Retina (tissue), 1 donor: ENCODE results near the gene HOXB5.

Source experiments
- DNase-seq: peaks from one replicate; pipeline ENCODE4 v3.0.0-alpha.2; 2016

The HOXB5 gene

DNA sequence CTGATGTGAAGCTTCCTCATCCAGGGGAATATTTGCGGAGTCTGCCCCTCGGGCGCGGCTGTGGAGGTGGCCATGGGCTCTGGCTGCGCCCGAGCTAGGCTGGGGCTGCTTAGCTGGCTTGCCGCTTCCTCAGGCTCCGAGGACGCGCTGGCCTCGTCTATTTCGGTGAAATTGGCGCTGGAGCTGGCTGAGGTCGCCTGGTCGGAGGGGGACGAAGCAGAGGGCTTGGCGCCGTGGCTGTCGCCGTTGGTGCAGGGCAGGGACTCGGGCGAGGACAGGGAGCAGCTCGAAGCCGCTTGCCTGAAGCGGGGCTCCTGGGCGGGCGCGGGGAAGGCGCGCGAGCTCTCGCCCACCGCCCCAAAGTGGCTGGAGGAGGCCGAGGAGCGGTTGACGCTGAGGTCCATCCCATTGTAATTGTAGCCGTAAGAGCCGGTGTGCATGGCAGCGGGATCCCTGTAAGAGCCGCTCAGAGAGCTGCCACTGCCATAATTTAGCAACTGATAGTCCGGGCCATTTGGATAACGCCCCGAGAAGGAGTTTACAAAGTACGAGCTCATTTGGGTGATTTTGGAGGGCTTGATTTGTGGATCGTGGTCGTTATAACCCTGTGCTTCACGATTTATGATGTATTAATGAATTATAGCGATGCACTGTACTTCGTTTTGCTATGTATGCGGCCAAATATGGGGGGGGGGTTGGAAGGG lies at the start of gene HOXB5:
Gene HOXB5, minus strand, starts transcription at position 654 of the 704 bp plus-strand sequence. Its CDS starts 97 bp downstream, at position 557.
- peak; percentile 70 for DNase-seq

GRCh38 chr17:48642843-48643696 lies 49.5 kb upstream of the HOXB5 start:
- peak; percentile 5 for DNase-seq

- DNase-seq = peak; percentile 15
Observed at GRCh38 chr17:48642059-48642842, 48.7 kb upstream of the HOXB5 start.

DNA sequence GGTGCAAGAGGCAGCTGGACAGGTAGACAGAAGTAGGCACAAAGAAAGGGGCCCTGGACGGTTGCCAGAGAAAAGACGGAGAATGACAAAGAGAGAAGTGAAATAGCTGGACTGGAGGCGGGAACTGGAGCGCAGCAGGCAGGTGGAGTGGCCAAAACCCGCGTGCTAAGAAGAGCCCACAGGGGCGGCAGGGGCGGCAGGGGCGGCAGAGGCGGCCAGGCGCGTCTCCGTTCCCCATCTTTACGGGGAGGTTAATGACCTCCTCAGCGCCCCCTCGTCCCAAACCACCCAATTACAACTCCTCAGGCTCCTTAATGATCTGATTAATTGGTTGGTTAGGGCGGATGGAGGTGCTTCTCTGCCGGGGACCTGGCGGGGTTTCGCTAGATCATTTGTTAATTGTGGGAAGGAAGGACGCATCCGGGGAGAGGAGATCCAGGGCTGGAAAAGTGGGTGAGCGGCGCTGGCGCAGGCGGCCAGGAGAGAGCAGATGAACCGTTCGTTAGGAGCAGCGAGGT lies 48.0 kb upstream of the HOXB5 start:
- DNase-seq = peak; percentile 10

GRCh38 chr17:48640858-48641180 lies 47.2 kb upstream of the HOXB5 start:
- no peak for DNase-seq

DNA sequence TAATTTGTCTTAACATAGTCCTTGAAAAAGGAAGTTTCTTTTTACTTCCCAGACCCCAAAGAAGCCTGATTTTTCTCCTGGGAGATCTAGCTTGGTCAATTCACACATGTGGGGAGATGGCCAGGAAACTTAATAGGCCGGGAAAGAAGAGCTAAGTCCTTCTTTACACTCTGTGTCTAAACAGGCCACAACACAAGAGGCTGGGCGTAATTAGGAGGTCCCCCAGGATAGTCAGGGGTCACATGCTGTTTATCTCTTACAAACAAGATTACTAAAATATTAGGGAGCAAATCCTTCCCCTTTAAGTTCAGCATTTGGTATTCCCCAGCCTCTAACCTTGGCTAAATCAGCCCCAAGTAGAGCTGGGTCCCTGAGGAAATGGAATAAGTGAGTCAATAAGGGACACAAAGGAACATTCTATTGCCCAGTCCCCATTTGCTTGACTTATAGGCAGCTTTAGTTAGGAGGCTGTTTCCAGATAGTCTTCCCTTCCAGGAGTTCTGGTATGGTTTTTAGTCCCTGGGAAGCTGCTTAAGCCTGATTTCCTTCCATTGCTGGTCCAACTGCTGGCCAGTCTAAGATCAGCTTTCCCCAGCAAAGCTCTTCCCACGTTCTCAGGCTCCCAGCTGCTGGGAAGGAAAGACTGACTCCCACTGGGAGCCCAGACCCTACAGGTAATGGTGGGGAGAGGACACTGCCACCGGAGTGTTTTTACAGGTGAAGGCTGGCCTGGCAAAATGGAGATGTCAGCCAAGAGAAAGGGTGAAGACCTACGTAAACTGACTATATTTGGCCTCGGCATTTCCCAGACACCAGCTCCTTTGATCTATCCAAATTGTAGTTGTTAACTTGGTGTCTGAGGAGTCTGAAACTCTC lies 46.6 kb upstream of the HOXB5 start:
- DNase-seq = peak; percentile 11

DNA sequence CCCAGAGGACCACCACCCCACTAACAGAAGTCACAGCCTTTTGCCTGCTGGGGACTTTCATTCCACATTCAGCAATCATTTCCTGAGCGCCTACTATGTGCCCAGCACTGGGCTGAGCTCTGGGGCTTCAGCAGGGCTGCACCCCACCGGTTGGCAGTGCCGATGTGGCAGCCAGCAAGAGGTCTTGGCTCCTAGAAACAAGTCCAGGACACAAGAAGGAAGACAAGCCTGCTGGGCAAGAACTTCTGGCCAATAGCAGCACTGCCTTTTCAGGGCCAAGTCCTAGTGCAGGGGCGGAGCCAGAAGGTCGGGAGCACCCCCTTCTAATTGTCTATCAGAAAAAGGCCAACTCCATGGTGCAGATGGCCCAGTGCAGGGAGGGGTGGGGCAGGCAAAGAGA lies 45.6 kb upstream of the HOXB5 start:
- DNase-seq = peak; percentile 7

- DNase-seq = peak; percentile 6
Observed at GRCh38 chr17:48637323-48638260, 44.0 kb upstream of the HOXB5 start.

DNA sequence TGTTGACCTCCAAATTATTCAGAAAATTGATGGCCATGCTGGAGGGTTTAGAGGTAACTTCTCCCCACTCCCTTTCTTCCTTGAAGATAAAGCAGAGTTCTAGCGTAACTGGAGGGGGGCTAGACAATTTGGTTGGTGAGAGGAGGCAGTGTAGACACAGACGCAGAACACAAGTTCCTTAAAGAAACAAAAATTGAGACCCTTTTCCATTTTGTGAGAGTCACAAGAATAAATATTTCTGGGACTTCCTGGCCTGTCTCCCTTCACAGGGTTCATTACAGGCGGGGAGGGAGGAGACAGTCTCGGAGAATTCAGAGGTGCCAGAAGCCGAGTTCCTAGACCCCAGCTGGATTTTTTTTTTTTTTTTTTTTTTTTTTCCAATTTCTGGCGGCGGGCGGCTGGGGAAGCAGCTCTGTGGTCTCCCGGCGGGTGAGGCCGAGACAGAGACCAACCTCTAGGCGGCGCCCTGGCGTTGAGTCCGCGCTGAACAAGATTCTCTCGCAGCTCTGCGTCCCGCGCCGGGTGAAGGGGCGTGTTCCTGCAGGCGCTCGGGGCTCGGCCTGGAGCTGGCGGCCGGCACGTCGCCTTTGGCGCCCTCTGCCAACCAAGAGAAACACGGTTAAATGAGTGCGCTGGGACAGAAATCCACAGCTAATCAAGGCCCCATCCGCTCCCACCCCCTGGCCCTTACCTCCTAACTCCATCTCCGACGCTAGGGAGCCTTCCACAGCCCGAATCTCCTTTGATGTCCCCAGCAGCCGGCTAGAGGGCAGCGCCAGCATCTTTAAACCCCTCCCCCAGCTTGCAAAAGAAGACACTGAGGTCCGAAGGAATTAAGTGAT lies 42.8 kb upstream of the HOXB5 start:
- DNase-seq = peak; percentile 89

GRCh38 chr17:48634493-48635208 lies 41.1 kb upstream of the HOXB5 start:
- DNase-seq = peak; percentile 42

GRCh38 chr17:48633266-48633677 lies 39.7 kb upstream of the HOXB5 start:
- peak; percentile 28 for DNase-seq

- DNase-seq = peak; percentile 44
Observed at GRCh38 chr17:48632579-48633265, 39.1 kb upstream of the HOXB5 start.

- peak; percentile 18 for DNase-seq
Observed at GRCh38 chr17:48631693-48632578, 38.4 kb upstream of the HOXB5 start.

DNA sequence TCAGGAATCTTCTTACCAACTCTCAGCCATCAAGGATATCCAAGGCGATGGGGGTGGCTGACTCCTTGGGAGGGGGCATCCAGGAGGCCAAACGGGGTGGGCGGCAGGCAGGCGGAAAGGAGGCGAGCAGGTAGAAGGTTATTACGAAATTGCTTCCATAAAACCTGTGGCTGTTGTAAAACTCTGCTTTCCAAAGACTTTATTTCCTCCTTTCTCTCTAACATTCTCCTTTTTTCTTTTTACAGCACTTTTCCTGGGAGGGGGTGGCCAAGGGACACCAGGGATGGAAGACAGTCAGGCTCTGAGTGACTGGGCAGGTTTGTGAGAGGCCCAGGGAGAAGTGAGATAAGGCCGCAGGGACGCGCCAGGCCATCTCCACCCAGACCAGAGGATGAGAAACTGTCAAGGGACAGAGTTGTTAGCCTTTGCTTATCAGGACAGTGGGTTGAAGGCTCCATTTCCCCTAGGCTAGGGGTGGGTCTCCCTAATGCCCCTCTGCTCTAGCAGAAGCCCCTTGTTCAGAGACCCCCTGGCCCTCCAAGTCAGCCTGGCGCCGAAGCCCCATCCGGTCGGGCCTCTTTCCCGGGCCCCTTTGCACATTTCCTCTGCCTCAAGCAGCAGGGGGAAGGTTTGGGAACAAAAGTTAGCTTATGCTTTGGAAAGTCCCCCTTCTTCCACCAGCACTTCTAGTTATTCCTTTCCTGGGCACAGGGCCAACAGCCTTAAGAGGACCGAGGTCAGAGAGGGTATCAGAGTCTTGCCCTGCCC lies 37.5 kb upstream of the HOXB5 start:
- no peak for DNase-seq

GRCh38 chr17:48630009-48630924 lies 36.7 kb upstream of the HOXB5 start:
- no peak for DNase-seq

GRCh38 chr17:48629411-48629759 lies 35.8 kb upstream of the HOXB5 start:
- DNase-seq = no peak
